HG02885 (cell line): ENCODE data around the gene CHD6.

Experiments
- ATAC-seq: cut with Tn5 transposase; IDR thresholded peaks from one replicate; pipeline ENCODE4 v1.9.1; 2021; ENCODE audit warnings: mild to moderate bottlenecking; ENCODE audit not compliant: unreplicated experiment, poor library complexity

CHD6 gene

DNA sequence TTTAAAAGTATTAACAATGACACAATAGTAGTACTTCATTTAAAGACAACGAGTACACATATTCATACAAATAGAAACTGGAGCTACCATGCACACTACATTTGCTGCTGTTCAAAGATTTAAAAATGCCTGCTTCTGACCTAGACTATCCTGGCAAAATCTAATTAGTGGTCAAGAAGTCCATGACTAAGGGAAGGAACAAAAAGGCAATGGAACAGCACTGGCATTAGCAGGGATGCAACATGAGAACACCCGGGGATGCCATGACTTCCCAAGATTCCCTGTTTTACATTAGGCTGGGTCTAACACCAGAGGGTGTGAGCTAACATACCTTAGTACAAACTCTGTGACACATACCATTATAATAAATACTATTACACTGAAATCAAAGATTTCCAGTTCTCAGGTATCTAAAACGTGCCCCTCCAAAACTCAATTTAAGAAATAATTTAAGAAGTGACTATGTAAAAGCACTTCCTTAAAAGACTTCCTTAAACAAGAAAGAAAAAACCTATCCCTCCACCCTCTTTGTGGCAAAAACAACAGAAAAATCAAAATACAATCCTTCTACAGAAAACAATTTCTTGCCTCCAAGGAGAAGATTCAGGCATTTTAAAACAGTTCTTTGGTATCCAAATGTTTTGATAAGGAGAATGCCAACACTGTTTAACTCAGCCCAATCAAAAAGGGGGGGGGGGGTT lies 25.5 kb downstream of the CHD6 start:
- ATAC-seq: no peak

DNA sequence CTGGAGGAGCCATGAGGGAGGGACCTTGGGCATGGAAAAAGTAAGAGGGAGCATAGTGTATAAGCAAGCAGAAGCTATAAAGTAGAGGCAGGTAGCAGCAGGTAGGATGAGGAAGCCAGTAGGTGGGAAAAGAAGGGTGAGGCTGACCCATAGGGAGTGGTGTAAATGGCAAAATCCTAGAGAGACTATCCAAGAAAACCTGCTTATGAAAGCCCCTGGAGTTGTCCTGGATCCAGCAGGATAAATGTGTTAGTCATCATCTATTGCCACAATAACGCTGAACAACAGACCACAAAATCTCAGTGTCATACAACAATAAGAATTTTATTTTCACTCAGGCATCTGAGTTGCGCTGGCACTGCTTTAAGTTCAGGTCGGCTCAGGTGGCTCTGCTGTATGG lies 30.2 kb downstream of the CHD6 start:
- ATAC-seq: no peak

DNA sequence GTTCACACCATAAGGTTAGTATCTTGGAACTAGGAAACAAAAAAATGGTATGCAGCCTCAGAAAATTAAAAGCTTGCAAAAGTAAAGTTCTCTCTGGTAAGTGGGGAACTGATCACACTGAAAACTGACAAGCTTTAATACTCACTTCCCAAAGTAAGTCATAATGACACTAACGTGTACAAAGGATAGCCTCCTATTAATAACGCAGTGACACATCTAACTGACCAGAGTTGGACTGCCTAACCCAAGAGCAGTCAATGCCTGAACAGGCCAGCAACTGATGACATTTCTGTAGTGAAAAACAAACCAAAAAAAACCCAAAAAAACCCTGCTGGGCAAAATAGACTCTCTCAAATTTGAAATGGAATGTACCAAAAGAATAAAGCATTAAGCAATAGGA lies 30.7 kb downstream of the CHD6 start:
- ATAC-seq: no peak

DNA sequence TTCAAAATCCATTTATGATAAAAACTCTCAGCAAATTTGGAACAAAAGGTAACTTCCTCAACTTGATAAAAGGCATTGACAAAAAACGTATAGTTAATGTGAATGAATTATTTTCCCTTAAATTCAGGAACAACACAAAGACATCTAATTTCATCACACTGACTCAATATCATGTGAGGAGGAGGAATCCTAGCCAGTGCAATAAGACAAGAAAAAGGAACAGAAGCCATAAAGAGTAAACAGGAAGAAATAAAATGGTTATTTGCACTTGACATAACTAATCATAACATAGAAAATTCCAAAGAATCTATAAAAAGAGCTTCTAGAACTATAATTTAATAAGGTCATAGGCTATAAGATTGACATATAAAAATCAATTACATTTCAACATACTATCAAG lies 31.4 kb downstream of the CHD6 start:
- no peak for ATAC-seq

DNA sequence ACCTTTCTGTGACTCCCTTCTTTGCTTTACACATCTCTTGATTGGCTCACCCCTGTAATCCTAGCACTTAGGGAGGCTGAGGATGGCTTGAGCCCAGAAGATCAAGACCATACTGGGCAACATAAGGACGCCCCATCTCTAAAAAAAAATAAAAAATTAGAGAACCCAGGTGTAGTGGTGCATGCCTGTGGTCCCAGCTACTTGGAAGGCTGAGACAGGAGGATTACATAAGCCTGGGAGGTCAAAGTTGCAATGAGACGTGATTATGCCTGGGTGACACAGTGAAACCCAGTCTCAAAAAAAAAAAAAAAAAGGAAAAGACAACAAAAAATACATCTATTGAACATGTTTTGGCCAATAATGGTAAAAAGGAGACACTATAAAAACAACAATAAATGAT lies 37.8 kb downstream of the CHD6 start:
- no peak for ATAC-seq

DNA sequence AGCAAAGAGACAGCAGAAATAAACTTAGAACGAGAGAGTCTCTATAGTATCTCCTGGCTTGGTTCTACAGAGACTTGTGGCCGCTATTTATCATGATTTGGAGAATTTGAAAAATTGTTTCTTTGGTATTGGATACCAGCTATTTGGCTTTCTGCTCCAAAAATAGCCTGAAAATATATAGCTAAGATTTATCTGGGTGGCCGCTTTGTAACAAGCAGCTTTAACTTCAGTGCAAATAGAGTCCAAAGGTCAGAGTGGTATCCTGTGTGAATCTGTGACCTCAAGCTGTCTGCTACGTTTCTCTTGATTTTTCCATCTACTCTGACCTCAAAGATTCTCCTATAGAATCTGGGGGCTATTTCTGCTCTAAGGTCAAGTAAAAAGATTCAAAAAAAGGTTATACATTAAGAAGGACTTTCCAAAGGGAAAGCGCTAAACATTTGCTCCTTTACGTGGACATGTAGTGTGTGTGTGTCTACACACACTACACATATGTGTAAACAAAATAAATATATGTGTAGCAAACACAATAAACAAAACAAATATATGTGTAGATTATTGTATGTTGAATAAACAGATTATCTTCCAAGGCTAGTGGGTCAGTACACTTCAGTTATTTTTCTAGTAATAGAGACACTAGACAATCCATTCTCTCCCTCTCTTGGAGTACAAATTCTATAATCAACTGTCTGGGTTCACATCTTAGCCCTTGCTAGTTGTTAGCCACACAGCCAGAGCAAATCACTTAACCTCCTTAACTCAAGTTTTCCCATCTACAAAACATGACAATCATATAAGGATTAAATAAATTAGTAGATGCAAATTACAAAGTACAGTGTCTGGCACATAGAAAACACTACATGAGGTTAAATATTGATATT lies 40.8 kb downstream of the CHD6 start:
- no peak for ATAC-seq

DNA sequence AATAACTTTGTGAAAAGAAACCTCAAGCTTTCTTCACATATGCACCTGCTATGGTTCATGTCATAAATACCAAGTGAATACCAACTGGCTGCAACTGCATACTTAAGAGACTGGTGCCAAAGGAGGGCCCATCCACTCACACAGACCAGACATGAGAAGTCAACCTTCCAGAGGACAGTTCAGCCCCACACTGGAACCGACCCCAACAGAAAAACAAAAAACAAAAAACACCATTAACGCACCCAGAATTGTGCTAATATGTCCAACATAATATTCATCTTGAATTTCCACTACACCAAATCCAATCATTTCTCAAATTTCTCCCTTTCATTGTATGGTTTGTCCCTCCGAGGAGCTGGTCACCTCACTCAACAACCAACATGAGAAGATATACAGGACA lies 42.8 kb downstream of the CHD6 start:
- no peak for ATAC-seq

DNA sequence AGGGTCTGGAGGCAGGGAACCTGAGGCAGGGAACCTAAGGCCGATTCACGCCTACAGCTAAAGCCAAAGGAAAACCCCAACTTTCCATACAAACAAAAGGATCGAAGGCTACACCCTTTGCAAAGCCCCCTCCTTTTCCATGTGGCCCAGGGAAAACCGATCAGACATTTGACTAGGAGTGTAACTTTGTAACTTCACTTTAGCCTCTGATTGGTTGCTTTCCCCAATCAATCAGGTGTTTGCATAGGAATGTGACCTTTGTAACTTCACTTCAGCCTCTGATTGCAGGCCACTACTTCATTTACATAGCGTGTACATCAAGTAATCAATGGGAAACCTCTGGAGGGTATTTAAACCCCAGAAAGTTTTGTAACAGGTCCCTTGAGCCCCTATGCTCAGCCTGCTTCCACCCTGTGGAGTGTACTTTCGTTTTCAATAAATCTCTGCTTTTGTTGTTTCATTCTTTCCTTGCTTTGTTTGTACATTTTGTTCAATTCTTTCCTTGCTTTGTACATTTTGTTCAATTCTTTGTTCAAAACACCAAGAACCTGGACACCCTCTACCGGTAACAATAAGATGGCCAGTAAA lies 43.3 kb downstream of the CHD6 start:
- ATAC-seq: no peak

DNA sequence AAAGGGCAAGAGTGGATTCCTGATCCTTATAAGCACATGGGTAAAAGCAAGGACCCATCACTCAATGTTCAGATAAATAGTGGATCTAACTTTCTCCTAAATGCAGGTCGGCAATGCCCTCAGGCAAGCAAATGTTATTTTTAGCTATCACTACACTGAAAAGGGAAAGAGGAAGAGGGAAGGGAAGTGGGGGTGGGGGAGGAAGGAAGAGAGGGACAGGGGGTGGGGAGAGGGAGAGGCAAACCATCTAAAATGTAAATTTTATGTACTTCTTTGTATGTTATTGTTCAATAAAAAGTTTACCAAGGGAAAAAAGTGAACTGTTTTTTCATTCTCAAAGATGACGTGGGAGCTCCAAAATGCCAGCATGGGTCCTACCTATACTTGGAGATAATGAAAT lies 44.2 kb downstream of the CHD6 start:
- ATAC-seq: no peak

DNA sequence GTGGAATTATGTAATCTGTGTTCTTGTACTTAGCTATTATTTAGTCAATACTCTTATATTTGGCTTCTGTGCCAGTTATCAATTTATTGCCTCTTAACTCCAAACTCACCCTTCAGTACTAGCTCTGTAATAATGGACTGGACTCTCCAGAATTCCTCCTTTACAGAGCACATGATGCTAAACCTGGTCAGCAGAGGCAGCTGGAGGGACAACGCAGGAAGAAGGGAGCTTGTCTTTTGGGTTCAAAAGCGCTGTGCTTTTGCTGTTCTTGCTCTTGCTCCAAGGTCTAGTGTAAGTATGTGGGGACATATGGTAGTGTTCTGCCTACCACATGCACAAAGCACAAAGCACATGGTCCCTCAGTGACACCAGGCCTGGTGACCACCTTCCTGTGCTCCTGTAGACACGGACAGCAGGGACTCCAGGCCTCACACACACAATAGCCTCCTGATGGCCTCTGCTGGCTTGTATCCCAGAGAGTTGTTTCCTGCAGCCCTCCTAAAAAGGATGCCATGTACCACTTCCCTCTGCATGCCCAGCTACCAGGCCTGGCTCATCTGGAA lies 46.1 kb downstream of the CHD6 start:
- no peak for ATAC-seq

DNA sequence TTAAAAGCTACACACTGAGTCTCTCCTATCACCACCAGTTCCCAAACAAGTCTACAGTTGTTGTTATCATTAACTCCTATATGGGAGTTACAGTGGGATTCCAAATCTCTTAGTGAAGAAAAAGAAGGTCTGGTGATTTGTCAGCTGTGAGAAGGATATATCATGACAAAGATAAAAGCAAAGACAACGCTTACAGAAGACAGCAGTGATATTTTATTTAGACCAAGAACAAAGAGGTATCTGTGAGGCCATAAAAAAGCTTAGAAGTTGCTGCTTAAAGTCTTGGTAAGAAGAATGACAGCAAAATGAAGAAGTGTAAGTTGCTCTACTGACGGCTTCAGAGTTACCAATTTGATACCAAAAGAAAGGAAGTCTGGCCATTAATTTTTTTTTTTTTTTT lies 47.2 kb downstream of the CHD6 start:
- ATAC-seq: no peak

DNA sequence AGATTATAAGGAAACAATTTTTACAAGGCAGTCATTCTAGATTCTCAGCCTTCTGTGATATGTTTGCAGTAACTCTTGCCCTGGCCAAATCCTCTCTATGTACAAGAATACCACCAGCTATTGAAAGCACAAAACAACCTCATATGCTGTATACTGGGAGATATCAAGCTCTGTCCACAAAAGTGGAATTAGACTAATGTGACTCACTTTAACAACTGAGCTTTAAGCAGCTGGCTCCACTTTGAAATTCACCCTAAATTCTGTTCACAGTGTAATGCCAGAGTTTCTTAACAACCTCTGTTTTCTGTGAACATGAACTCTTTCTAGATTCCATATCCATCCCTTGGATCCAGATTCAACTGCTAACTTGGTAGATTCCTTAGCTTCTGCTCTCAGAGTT lies 47.6 kb downstream of the CHD6 start:
- ATAC-seq: no peak

DNA sequence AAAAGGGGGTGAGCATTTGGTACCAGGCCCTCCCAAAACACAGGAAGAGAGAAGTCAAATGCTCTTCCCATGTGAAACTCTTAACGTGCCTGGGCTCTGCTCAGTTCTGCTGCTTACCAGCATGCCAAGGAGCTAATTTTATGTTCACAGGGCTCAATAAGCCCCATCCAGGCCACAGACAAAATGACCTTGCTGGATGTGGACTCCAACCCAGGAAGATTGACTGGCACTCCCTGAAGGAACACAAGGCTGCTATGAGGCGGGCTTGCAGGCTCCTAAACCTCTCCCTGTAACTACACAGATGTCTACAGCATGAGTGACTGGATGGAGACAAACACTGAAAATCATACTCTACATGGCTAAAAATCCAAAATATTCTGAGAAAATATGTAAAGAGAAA lies 50.6 kb downstream of the CHD6 start:
- ATAC-seq: no peak

DNA sequence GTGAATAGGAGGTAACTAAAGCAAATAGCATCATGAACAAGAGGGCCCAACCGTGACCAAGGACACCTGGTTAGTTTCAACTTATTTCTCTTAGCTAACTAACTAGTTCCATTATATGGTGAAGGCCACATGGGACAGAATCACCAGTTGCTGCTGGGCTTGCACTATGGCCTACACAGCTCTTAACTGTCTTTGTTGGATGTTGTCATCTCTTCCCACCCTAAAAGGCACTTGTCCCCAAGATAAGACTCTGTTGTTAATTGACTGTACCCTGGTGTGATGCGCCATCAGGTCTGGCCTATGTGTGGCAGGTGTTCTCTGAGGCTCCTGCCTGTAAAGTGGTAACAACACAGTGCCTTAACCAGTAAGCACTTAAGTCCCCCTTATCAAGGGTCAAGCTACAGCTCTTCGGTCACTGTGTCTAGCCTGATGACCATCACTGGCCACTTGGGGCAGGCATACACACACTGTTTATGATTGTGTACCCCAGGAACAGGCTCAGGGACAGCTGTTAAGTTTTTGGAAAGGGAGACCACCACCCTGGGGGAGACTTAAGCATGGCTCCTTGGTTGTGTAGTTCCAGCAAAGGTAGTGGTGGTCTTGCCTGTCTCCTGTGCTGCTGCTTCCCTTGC lies 51.2 kb downstream of the CHD6 start:
- ATAC-seq: no peak

DNA sequence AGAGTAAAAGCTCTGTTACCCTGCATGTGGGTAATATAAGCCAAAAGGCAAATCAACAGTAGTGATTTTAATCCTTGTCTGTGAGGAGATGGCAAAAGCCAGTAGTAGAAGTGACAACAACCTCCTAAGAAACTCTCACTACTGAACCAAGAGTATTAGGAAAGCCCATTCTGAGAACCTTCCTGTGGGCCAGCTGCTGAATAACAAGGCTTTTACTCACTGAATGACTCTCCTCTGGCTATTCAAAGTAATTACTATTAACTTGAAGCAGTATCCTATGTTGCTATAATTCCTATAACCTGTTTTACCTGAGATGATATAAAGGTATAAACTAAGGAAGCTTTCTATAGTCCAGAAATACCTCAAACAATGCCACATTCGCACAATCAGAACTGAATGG lies 55.1 kb downstream of the CHD6 start:
- no peak for ATAC-seq

DNA sequence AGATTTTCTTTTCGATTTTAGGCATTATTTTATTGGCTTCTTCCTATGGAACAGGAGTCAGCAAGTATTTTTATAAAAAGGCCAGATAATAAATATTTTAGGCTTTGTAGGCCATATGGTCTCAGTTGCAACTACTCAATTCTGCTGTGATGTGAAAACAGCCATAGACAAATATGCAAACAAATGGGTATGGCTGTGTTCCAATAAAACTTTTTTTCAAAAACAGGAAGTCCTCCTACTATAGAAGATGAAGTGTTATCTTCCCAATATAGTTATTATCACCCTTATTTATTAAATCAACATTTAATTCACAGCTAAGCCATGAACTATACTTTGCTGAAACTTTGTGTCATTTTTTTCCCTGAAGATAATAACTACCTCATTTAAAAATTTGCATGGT lies 57.2 kb downstream of the CHD6 start:
- no peak for ATAC-seq

DNA sequence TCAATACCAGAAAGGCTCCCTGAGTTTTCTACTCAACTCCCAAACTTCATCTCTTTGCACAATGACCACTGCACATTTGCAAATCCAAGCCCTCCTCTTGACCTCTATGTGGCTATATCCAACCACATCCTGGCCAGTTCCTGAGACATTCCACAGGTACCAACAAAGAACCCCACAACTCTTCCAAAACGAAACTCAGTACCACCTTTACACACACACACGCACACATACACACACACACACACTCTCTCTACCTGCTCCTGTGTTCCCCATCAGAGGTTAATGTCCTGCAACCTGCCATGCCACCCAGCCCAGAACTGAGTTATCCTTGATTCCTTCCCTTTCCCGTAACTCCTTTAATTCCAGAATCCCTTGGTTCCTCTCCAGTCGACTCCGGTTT lies 58.5 kb downstream of the CHD6 start:
- ATAC-seq: no peak

DNA sequence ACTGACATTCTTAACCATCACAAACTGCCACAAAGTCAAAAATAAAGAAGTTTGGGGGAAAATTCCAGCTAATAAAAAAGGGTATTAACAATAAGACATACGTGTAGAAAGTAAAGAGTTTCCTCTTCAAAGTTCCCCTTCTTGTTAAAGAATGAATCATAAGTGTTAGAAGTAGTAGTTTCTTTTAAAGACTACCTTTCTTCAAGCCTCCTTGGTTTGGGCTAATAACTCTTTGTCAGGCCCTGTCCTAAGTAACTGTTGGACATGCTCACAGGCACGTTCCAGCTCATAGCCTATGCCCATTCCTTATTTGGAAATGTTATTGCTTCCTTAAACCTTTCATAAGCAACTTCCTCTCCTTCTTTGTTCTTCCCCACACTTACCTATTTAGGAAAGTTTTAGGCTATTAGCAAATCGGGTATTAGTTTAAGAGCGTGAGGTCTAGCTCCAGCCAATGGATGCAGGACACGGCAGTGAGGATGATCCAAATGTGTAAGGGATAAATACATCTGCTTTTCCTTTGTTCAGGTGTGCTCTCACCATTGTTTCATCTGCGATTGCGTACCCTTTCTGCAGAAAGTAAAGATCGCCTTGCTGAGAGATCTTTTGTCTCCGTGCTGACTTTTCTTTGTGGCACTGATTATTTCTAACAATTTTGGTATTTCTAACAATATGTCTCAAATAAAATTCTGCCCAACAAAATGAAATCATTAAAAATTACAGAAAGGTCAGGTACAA lies 64.9 kb downstream of the CHD6 start:
- ATAC-seq: no peak

DNA sequence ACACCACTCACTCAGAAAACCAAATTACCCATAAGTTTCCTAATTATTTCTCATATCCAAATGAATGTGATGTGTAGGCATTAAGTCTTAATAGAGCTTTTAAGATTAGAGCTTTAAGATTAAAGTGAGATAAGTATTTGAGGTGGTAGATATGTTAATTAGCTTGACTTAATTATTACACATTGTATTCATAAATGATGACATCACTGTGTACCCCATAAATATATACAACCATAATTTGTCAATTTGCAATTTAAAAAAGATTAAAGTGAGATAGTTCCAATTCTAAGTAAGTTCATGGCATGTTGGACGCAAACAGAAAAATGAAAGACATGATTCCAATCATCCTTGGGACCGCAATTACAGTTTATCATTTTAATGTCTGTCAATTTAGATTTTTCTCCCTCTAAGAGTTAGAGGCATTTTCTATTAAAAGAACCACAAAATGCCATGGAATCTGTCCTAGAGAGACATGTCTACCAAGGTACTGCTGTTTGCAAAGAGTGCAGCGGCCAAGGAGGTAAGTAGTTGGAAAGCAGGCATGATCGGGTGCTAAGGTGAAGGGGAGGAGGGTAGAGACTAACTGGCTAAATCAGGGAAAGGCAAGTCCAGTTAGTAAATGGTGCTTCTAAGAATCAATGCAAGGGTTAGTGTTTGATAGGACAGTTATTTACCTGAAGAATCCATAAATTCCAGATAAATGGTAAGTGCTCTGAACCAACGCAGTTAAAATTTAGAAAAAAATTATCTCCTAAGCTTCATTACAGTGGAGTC lies 65.7 kb downstream of the CHD6 start:
- no peak for ATAC-seq
